Liver (tissue), 9 donors: Measurements from ENCODE around the gene B4GALT3. TPM values are rescaled to one million over a fixed set of nuclear protein-coding genes. Genes with fewer than 3 reads are reported as not detected.
A peak's percentile ranks its signal among the peaks of the same experiment; 100 is the strongest.

Experiments used
- DNase-seq: peaks from one replicate; pipeline ENCODE4 v3.0.0-alpha.2; 2017; ENCODE audit warnings: low spot score
- H3K27ac ChIP-seq, 2 donors: one replicate each; pipeline ENCODE4 v1.7.0; 2013; ENCODE audit warnings: inconsistent platforms in 2 of 2, low read length in 2 of 2, control low read depth in 1 of 2, low read depth in 1 of 2, mild to moderate bottlenecking in 1 of 2
- H3K27me3 ChIP-seq, 4 donors: one replicate each; pipeline versions ENCODE4 v1.6.1 to v1.7.0; 2013; ENCODE audit warnings: low read length in 3 of 4, inconsistent platforms in 1 of 4, mild to moderate bottlenecking in 1 of 4, moderate library complexity in 1 of 4; ENCODE audit not compliant: control insufficient read depth in 4 of 4, insufficient read depth in 4 of 4
- H3K36me3 ChIP-seq, 4 donors: one replicate each; pipeline versions ENCODE4 v1.6.1 to v1.7.0; 2013; ENCODE audit warnings: low read length in 3 of 4, mild to moderate bottlenecking in 3 of 4, low read depth in 1 of 4, moderate library complexity in 1 of 4; ENCODE audit not compliant: control insufficient read depth in 4 of 4, insufficient read depth in 3 of 4
- H3K4me1 ChIP-seq, 4 donors: one replicate each; pipeline versions ENCODE4 v1.6.1 to v1.7.0; 2013; ENCODE audit warnings: low read length in 3 of 4, mild to moderate bottlenecking in 3 of 4, moderate library complexity in 1 of 4; ENCODE audit not compliant: control insufficient read depth in 4 of 4, insufficient read depth in 4 of 4
- H3K4me3 ChIP-seq, 3 donors: one replicate each; pipeline versions ENCODE4 v1.6.1 to v1.7.0; 2013; ENCODE audit warnings: low read length in 3 of 3, control low read depth in 1 of 3, low read depth in 1 of 3, mild to moderate bottlenecking in 1 of 3
- H3K9ac ChIP-seq, 2 donors: one replicate each; pipeline ENCODE4 v1.7.0; 2013; ENCODE audit warnings: low read length in 2 of 2, mild to moderate bottlenecking in 2 of 2, moderate library complexity in 2 of 2, control low read depth in 1 of 2, low read depth in 1 of 2
- H3K9me3 ChIP-seq, 4 donors: one replicate each; pipeline versions ENCODE4 v1.6.1 to v1.7.0; 2013; ENCODE audit warnings: low read length in 3 of 4; ENCODE audit not compliant: control insufficient read depth in 4 of 4
- EGR1 ChIP-seq, 2 donors: IDR thresholded peaks; 2 replicates each; pipeline ENCODE4 v1.6.1; 2016 to 2018; ENCODE audit warnings: antibody characterized with exemption in 2 of 2, low read depth in 2 of 2
- FOXA1 ChIP-seq: IDR thresholded peaks from 2 replicates; pipeline ENCODE4 v1.6.1; 2016; ENCODE audit warnings: antibody characterized with exemption
- FOXA2 ChIP-seq: IDR thresholded peaks from 2 replicates; pipeline ENCODE4 v1.6.1; 2016; ENCODE audit warnings: antibody characterized with exemption
- HNF4A ChIP-seq, 2 donors: conservative IDR thresholded peaks; 2 replicates each; pipeline ENCODE4 v1.6.1; 2016; ENCODE audit warnings: antibody characterized with exemption in 2 of 2, mild to moderate bottlenecking in 2 of 2
- HNF4G ChIP-seq: IDR thresholded peaks from 2 replicates; pipeline ENCODE4 v1.6.1; 2016; ENCODE audit warnings: antibody characterized with exemption
- JUND ChIP-seq, 2 donors: IDR thresholded peaks; 2 replicates each; pipeline ENCODE4 v1.6.1; 2016; ENCODE audit warnings: antibody characterized with exemption in 2 of 2
- NR2F2 ChIP-seq: IDR thresholded peaks from 2 replicates; pipeline ENCODE4 v1.6.1; 2016; ENCODE audit warnings: antibody characterized with exemption
- RXRA ChIP-seq, 2 donors: IDR thresholded peaks; 2 replicates each; pipeline ENCODE4 v1.6.1; 2017 to 2018; ENCODE audit warnings: antibody characterized with exemption in 2 of 2, mild to moderate bottlenecking in 1 of 2
- SP1 ChIP-seq: IDR thresholded peaks from 2 replicates; pipeline ENCODE4 v1.6.1; 2018; ENCODE audit warnings: antibody characterized with exemption, mild to moderate bottlenecking
- TAF1 ChIP-seq: conservative IDR thresholded peaks from 2 replicates; pipeline ENCODE4 v1.6.1; 2016; ENCODE audit warnings: antibody characterized with exemption, mild to moderate bottlenecking
- YY1 ChIP-seq: IDR thresholded peaks from 2 replicates; pipeline ENCODE4 v1.6.1; 2016; ENCODE audit warnings: antibody characterized with exemption, mild to moderate bottlenecking
- WGBS: extraction: QIAGEN DNeasy Blood & Tissue Kit; methylation state at CpG from one replicate; pipeline ENCODE4 v1.1.7; 2013; 5-methylcytosine and 5-hydroxymethylcytosine counted together
- polyA plus RNA-seq, 2 donors: library from polyadenylated mRNA; stranded (reverse) in 1 of 2; unstranded in 1 of 2; fragments of 200-250 nt in 1 of 2; fragments of >200 nt in 1 of 2; fragmentation: Nextera tagmentation in 1 of 2; extraction: Ambion mirVana in 1 of 2; gene quantifications; one replicate each; pipeline versions ENCODE4 v1.2.1 to v1.2.3, GENCODE V29; 2013 to 2015
- total RNA-seq, 2 donors: library from RNA; depleted of rRNA; stranded (reverse); fragments of >200 nt; gene quantifications; one replicate each; pipeline ENCODE4 v1.2.3, GENCODE V29; 2014
- TF ChIP-seq, protein P1 (sequence below): IDR thresholded peaks from 2 replicates; pipeline ENCODE4 v1.6.1; 2016; ENCODE audit warnings: antibody characterized with exemption, mild to moderate bottlenecking
- TF ChIP-seq, protein P2 (sequence below): IDR thresholded peaks from 2 replicates; pipeline ENCODE4 v1.6.1; 2016; ENCODE audit warnings: antibody characterized with exemption
- TF ChIP-seq, protein P3 (sequence below): IDR thresholded peaks from 2 replicates; pipeline ENCODE4 v1.6.1; 2016; ENCODE audit warnings: antibody characterized with exemption
- donor health status: healthy.
- donor health status: healthy.
- donor health status: healthy.
- donor health status: healthy.
- donor health status: healthy.

The B4GALT3 gene
- total and polyA plus RNA-seq, 4 donors: 13.1 to 23.8 (median 14.7) TPM

DNA sequence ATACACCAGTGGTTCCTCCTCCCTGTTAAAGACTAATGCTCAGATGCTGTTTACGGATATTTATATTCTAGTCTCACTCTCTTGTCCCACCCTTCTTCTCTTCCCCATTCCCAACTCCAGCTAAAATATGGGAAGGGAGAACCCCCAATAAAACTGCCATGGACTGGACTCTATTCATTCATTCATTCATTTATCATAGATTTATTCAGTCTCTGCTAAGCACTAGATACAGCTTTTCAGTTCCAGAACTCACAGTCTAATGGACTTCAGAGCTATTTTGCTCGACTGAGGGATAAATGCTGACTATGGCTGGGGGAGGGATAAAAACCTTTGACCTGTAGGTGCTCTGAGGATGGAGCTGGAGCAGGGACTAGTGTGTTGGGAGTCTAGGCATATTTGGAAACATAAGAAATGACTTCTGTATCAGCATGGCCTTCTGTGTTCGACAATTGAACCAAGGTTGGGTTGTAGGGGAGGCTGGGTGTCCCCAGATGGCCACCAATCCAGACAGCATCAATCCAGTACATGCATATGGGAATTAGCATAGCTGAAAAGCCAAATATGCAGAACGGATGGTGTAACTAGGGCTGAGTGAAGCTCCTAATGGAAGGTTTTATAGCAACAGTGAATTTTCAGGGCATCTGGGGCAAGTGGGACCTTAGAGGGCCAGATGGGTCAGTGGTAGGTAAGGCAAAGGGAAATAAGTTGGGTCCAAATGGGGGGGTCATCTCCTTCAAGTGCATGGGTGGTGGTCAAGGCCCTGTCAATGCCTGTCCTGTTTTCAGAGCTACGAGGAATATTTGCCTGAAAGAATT lies 42.0 kb upstream of the B4GALT3 start:
- TF ChIP-seq SP1 (peak; percentile 64), EGR1 (IDR thresholded peaks at IDR 0.05; ENCODE audit: low read depth in 2 of 2) (no peak), YY1 (no peak), TAF1 (no peak), NR2F2 (no peak), JUND (IDR thresholded peaks at IDR 0.05) (no peak), RXRA (IDR thresholded peaks at IDR 0.05) (peak; percentile 26 to 56), HNF4A (conservative IDR thresholded peaks at IDR 0.05) (peak; percentile 55 to 66), FOXA1 (no peak)
- TF ChIP-seq, protein P1, sequence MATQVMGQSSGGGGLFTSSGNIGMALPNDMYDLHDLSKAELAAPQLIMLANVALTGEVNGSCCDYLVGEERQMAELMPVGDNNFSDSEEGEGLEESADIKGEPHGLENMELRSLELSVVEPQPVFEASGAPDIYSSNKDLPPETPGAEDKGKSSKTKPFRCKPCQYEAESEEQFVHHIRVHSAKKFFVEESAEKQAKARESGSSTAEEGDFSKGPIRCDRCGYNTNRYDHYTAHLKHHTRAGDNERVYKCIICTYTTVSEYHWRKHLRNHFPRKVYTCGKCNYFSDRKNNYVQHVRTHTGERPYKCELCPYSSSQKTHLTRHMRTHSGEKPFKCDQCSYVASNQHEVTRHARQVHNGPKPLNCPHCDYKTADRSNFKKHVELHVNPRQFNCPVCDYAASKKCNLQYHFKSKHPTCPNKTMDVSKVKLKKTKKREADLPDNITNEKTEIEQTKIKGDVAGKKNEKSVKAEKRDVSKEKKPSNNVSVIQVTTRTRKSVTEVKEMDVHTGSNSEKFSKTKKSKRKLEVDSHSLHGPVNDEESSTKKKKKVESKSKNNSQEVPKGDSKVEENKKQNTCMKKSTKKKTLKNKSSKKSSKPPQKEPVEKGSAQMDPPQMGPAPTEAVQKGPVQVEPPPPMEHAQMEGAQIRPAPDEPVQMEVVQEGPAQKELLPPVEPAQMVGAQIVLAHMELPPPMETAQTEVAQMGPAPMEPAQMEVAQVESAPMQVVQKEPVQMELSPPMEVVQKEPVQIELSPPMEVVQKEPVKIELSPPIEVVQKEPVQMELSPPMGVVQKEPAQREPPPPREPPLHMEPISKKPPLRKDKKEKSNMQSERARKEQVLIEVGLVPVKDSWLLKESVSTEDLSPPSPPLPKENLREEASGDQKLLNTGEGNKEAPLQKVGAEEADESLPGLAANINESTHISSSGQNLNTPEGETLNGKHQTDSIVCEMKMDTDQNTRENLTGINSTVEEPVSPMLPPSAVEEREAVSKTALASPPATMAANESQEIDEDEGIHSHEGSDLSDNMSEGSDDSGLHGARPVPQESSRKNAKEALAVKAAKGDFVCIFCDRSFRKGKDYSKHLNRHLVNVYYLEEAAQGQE: no peak
- TF ChIP-seq, protein P2, sequence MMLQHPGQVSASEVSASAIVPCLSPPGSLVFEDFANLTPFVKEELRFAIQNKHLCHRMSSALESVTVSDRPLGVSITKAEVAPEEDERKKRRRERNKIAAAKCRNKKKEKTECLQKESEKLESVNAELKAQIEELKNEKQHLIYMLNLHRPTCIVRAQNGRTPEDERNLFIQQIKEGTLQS: no peak
- TF ChIP-seq, protein P3, sequence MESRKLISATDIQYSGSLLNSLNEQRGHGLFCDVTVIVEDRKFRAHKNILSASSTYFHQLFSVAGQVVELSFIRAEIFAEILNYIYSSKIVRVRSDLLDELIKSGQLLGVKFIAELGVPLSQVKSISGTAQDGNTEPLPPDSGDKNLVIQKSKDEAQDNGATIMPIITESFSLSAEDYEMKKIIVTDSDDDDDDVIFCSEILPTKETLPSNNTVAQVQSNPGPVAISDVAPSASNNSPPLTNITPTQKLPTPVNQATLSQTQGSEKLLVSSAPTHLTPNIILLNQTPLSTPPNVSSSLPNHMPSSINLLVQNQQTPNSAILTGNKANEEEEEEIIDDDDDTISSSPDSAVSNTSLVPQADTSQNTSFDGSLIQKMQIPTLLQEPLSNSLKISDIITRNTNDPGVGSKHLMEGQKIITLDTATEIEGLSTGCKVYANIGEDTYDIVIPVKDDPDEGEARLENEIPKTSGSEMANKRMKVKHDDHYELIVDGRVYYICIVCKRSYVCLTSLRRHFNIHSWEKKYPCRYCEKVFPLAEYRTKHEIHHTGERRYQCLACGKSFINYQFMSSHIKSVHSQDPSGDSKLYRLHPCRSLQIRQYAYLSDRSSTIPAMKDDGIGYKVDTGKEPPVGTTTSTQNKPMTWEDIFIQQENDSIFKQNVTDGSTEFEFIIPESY: no peak
- no peaks in the 10 kb centered on the region for H3K27me3 ChIP-seq
- H3K9me3 ChIP-seq: no peaks in the 10 kb centered on the region
- no peak for DNase-seq
- peaks cover 9 to 44% (median 24%) of the 10 kb centered on the region in 4 donors for H3K4me1 ChIP-seq
- H3K9ac ChIP-seq: no peak overlapping the region
- H3K4me3 ChIP-seq: no peak overlapping the region
- 39% methylated on average over 5 of the region's 5 CpGs for WGBS
- peaks cover 2 to 8% (median 3%) of the 10 kb centered on the region in 4 donors for H3K36me3 ChIP-seq
- peak overlapping the region; percentile 86 to 100 for H3K27ac ChIP-seq

DNA sequence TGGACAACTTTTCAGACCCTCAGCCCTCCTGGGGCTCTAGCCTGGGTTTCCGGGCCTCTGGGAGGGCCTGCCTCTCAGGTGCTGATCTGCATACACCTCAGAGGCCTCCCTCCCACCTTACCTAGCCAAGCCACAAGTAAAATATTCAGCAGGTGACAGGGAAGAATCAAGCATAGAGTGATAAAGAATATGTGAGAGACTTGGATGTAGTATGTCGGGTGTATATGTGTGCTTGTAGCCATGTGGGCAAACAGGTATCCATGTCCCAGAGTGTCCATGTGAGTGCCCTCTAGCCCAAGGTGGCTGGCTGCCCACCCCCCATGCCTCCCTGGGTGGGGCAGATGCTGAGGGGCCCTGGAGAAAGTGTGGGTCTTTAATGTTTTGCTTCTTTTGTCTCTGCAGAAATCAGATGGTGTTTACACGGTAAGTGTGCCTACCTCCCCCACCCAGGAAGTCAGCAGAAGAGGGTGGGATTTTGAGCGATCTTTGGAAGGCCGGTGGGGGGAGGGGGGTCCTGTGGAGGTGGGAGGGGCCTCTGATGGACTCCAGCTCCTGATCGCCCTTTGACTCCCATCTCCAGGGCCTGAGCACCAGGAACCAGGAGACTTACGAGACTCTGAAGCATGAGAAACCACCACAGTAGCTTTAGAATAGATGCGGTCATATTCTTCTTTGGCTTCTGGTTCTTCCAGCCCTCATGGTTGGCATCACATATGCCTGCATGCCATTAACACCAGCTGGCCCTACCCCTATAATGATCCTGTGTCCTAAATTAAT lies 41.2 kb upstream of the B4GALT3 start:
- no peak overlapping the region for H3K9ac ChIP-seq
- no peak overlapping the region for H3K4me3 ChIP-seq
- H3K27ac ChIP-seq: peak overlapping the region; percentile 86 to 100
- 39% methylated on average over 8 of the region's 8 CpGs for WGBS
- peak; percentile 70 for DNase-seq
- TF ChIP-seq HNF4A (conservative IDR thresholded peaks at IDR 0.05) (no peak), JUND (IDR thresholded peaks at IDR 0.05) (no peak), EGR1 (IDR thresholded peaks at IDR 0.05; ENCODE audit: low read depth in 2 of 2) (no peak), NR2F2 (no peak), FOXA2 (no peak), HNF4G (no peak)
- TF ChIP-seq, protein P3: no peak
- TF ChIP-seq, protein P2: no peak
- peaks cover 2 to 16% (median 10%) of the 10 kb centered on the region in 4 donors for H3K36me3 ChIP-seq
- peaks cover 9 to 43% (median 22%) of the 10 kb centered on the region in 4 donors for H3K4me1 ChIP-seq
- H3K9me3 ChIP-seq: no peaks in the 10 kb centered on the region
- no peaks in the 10 kb centered on the region for H3K27me3 ChIP-seq
